IMR-90 (cell line): ENCODE data around the gene LAMC2. TPM values are rescaled to one million over a fixed set of nuclear protein-coding genes. Genes with fewer than 3 reads are reported as not detected.

Source experiments
- ATAC-seq: fragments of 200-7000 bp; cut with Tn5 transposase; 2 replicates; pipeline ENCODE4 v1.9.1; 2020; ENCODE audit warnings: low read depth, mild to moderate bottlenecking, moderate library complexity
- BruUV-seq: library from RNA; stranded (reverse); fragments of 400-500 nt; replicated peaks from 2 replicates; lab custom pipeline; 2021; lab: Mats Ljungman, UMichigan
- CTCF ChIA-PET: fragments of 300-600 bp; formaldehyde crosslinking; extraction: SDS; loops from one replicate; lab custom pipeline; 2021; ENCODE audit warnings: antibody characterized with exemption; lab: Yijun Ruan, JAX
- POLR2A ChIA-PET: fragments of 300-600 bp; sonication (Branson Sonifier 250); formaldehyde crosslinking; loops from one replicate; lab custom pipeline; 2022; ENCODE audit warnings: antibody characterized with exemption; ENCODE audit not compliant: unreplicated experiment; lab: Charles Lee
- DNase-seq: peaks from one replicate; pipeline ENCODE4 v3.0.0; 2013
- H2AFZ ChIP-seq: replicated peaks from 2 replicates; pipeline ENCODE3; 2013; ENCODE audit warnings: low read length, mild to moderate bottlenecking; ENCODE audit not compliant: poor library complexity
- H2AK5ac ChIP-seq: 2 replicates; pipeline ENCODE4 v1.6.1; 2013; ENCODE audit warnings: low read depth, low read length, inconsistent platforms
- H2AK9ac ChIP-seq: replicated peaks from 2 replicates; pipeline ENCODE3; 2013; ENCODE audit warnings: mild to moderate bottlenecking, low read depth, low read length, moderate library complexity; ENCODE audit not compliant: poor library complexity
- H2BK120ac ChIP-seq: 2 replicates; pipeline ENCODE4 v1.6.1; 2013; ENCODE audit warnings: low read depth, low read length, inconsistent platforms
- H2BK15ac ChIP-seq: 3 replicates; pipeline ENCODE4 v1.6.1; 2013; ENCODE audit warnings: low read depth, low read length, inconsistent platforms
- H2BK20ac ChIP-seq: 2 replicates; pipeline ENCODE4 v1.6.1; 2013; ENCODE audit warnings: low read depth, mild to moderate bottlenecking, inconsistent platforms, low read length, moderate library complexity
- H2BK5ac ChIP-seq: 2 replicates; pipeline ENCODE4 v1.6.1; 2013; ENCODE audit warnings: mild to moderate bottlenecking, low read depth, low read length, inconsistent platforms; ENCODE audit not compliant: poor library complexity, severe bottlenecking
- H3K14ac ChIP-seq: replicated peaks from 2 replicates; pipeline ENCODE4 v1.6.1; 2013; ENCODE audit warnings: low read depth, low read length, inconsistent platforms
- H3K18ac ChIP-seq: 2 replicates; pipeline ENCODE4 v1.6.1; 2013; ENCODE audit warnings: low read depth, low read length, control low read depth
- H3K23ac ChIP-seq: 2 replicates; pipeline ENCODE4 v1.6.1; 2013; ENCODE audit warnings: low read depth, low read length, inconsistent platforms
- H3K27ac ChIP-seq: 2 replicates; pipeline ENCODE4 v1.5.1; 2013; ENCODE audit warnings: mild to moderate bottlenecking, control low read depth, low read length; ENCODE audit not compliant: insufficient read depth
- H3K27me3 ChIP-seq: 2 replicates; pipeline ENCODE4 v1.6.1; 2013; ENCODE audit warnings: low read length; ENCODE audit not compliant: control insufficient read depth, insufficient read depth
- H3K36me3 ChIP-seq: 2 replicates; pipeline ENCODE4 v1.6.1; 2013; ENCODE audit warnings: low read length, mixed read lengths; ENCODE audit not compliant: control insufficient read depth, insufficient read depth
- H3K4ac ChIP-seq: 2 replicates; pipeline ENCODE4 v1.6.1; 2013; ENCODE audit warnings: low read depth, low read length, inconsistent platforms
- H3K4me1 ChIP-seq: 2 replicates; pipeline ENCODE4 v1.6.1; 2013; ENCODE audit warnings: low read length, mixed read lengths; ENCODE audit not compliant: control insufficient read depth, insufficient read depth
- H3K4me2 ChIP-seq: 2 replicates; pipeline ENCODE4 v1.6.1; 2013; ENCODE audit warnings: low read depth, mild to moderate bottlenecking, control low read depth, low read length, moderate library complexity
- H3K4me3 ChIP-seq: 2 replicates; pipeline ENCODE4 v1.5.1; 2013; ENCODE audit warnings: low read depth, mild to moderate bottlenecking, control low read depth, low read length, moderate library complexity; ENCODE audit not compliant: insufficient read depth
- H3K56ac ChIP-seq: 2 replicates; pipeline ENCODE4 v1.6.1; 2013; ENCODE audit warnings: low read length, inconsistent platforms; ENCODE audit not compliant: insufficient read depth; ENCODE audit errors: extremely low read depth
- H3K79me1 ChIP-seq, 2 experiments: 2 replicates each; pipeline ENCODE4 v1.6.1; 2013; ENCODE audit warnings: low read length in 2 of 2, inconsistent platforms in 1 of 2, low read depth in 1 of 2
- H3K9ac ChIP-seq: 2 replicates; pipeline ENCODE4 v1.6.1; 2013; ENCODE audit warnings: low read depth, low read length, control low read depth
- H3K9me1 ChIP-seq: 2 replicates; pipeline ENCODE4 v1.6.1; 2013; ENCODE audit warnings: low read length, inconsistent platforms; ENCODE audit not compliant: insufficient read depth
- H3K9me3 ChIP-seq: 2 replicates; pipeline ENCODE4 v1.6.1; 2013; ENCODE audit warnings: low read length; ENCODE audit not compliant: control insufficient read depth, insufficient read depth
- H4K20me1 ChIP-seq: 2 replicates; pipeline ENCODE4 v1.6.1; 2013; ENCODE audit warnings: low read length, inconsistent platforms; ENCODE audit not compliant: insufficient read depth
- H4K5ac ChIP-seq: 2 replicates; pipeline ENCODE4 v1.6.1; 2013; ENCODE audit warnings: mild to moderate bottlenecking, low read depth, low read length, control low read depth
- H4K8ac ChIP-seq, 2 experiments: 2 replicates each; pipeline ENCODE4 v1.6.1; 2013; ENCODE audit warnings: low read depth in 2 of 2, low read length in 2 of 2, control low read depth in 1 of 2, inconsistent platforms in 1 of 2
- H4K91ac ChIP-seq: 2 replicates; pipeline ENCODE4 v1.6.1; 2013; ENCODE audit warnings: low read depth, low read length, inconsistent platforms; ENCODE audit not compliant: insufficient read depth
- BHLHE40 ChIP-seq: fragments of 150-350 bp; IDR thresholded peaks from 2 replicates; pipeline ENCODE4 v1.6.1; 2016; ENCODE audit warnings: mild to moderate bottlenecking, low read depth, low read length
- CEBPB ChIP-seq: IDR thresholded peaks from 2 replicates; pipeline ENCODE4 v1.6.1; 2012; ENCODE audit warnings: low read depth, low read length, improper control_type of control experiment
- CHD1 ChIP-seq: IDR thresholded peaks from 2 replicates; pipeline ENCODE4 v1.6.1; 2012; ENCODE audit warnings: low read depth, low read length, improper control_type of control experiment
- CTCF ChIP-seq: conservative IDR thresholded peaks from 2 replicates; pipeline ENCODE4 v1.5.1; 2012; ENCODE audit warnings: mild to moderate bottlenecking, low read depth, low read length, improper control_type of control experiment
- ELK1 ChIP-seq: fragments of 150-350 bp; IDR thresholded peaks from 2 replicates; pipeline ENCODE4 v1.6.1; 2016; ENCODE audit warnings: low read depth, mild to moderate bottlenecking, low read length, moderate library complexity, borderline replicate concordance
- FOS ChIP-seq: fragments of 150-350 bp; IDR thresholded peaks from 2 replicates; pipeline ENCODE4 v1.6.1; 2016; ENCODE audit warnings: low read depth, low read length
- MAFK ChIP-seq: IDR thresholded peaks from 2 replicates; pipeline ENCODE4 v1.6.1; 2012; ENCODE audit warnings: low read depth, low read length, improper control_type of control experiment
- MAZ ChIP-seq: IDR thresholded peaks from 2 replicates; pipeline ENCODE4 v1.6.1; 2012; ENCODE audit warnings: low read depth, mild to moderate bottlenecking, low read length, improper control_type of control experiment, moderate library complexity, borderline replicate concordance
- MXI1 ChIP-seq: IDR thresholded peaks from 2 replicates; pipeline ENCODE4 v1.6.1; 2012; ENCODE audit warnings: low read depth, mild to moderate bottlenecking, low read length, moderate library complexity, borderline replicate concordance
- NFE2L2 ChIP-seq: fragments of 150-350 bp; IDR thresholded peaks from 2 replicates; pipeline ENCODE4 v1.6.1; 2016; ENCODE audit warnings: low read depth, mild to moderate bottlenecking, low read length
- POLR2A ChIP-seq: IDR thresholded peaks from 2 replicates; pipeline ENCODE4 v1.6.1; 2012; ENCODE audit warnings: mild to moderate bottlenecking, low read depth, low read length
- RAD21 ChIP-seq: IDR thresholded peaks from 2 replicates; pipeline ENCODE4 v1.6.1; 2012; ENCODE audit warnings: low read length, improper control_type of control experiment
- RCOR1 ChIP-seq: IDR thresholded peaks from 2 replicates; pipeline ENCODE4 v1.6.1; 2012; ENCODE audit warnings: mild to moderate bottlenecking, low read length, improper control_type of control experiment; ENCODE audit not compliant: insufficient replicate concordance
- RFX5 ChIP-seq: IDR thresholded peaks from 2 replicates; pipeline ENCODE4 v1.8.0; 2012; ENCODE audit warnings: low read depth, mild to moderate bottlenecking, low read length, moderate library complexity
- SMC3 ChIP-seq: fragments of 150-350 bp; IDR thresholded peaks from 2 replicates; pipeline ENCODE4 v1.6.1; 2016; ENCODE audit warnings: low read depth, mild to moderate bottlenecking, antibody characterized with exemption, low read length, moderate library complexity
- USF2 ChIP-seq: fragments of 150-350 bp; IDR thresholded peaks from 2 replicates; pipeline ENCODE4 v1.6.1; 2017; ENCODE audit warnings: mild to moderate bottlenecking, antibody characterized with exemption, low read length, low read depth
- WGBS, 2 experiments: methylation state at CpG; one replicate each; pipeline versions ENCODE4 v1.1.5 to v1.1.7; 2013; ENCODE audit warnings: missing lambda C conversion rate in 2 of 2; ENCODE audit not compliant: insufficient read length in 1 of 2; ENCODE audit errors: extremely low coverage in 2 of 2; 5-methylcytosine and 5-hydroxymethylcytosine counted together
- dilution Hi-C: fragments of 300-500 bp; cut with HindIII; formaldehyde crosslinking; loops from one replicate; pipeline ENCODE4 v1.14.3; 2018; ENCODE audit warnings: low sequenced_read_pairs; ENCODE audit not compliant: unreplicated experiment
- in situ Hi-C: fragments of 300-500 bp; cut with MboI; formaldehyde crosslinking; loops from 3 replicates; pipeline ENCODE4 v1.14.3; 2019; ENCODE audit warnings: low sequenced_read_pairs, inconsistent platforms, mixed read lengths
- intact Hi-C: fragments of 100-400 bp; cut with micrococcal nuclease; formaldehyde crosslinking; loops from 2 replicates; pipeline ENCODE4 v1.10.0; 2022
- polyA plus RNA-seq, 3 experiments: library from polyadenylated mRNA; depleted of rRNA; stranded (reverse); fragments of >200 nt; gene quantifications; 2 replicates each; pipeline ENCODE4 v1.2.3, GENCODE V29; 2012; ENCODE audit warnings: low replicate concordance in 1 of 3
- total RNA-seq: library from RNA; depleted of rRNA; stranded (reverse); fragments of >200 nt; gene quantifications from 2 replicates; pipeline ENCODE4 v1.2.3, GENCODE V29; 2012

LAMC2 gene
- total and polyA plus RNA-seq, 2 of the 4 experiments (the other 2 are of a cell fraction): 2.3 to 2.8 TPM

- DNase-seq (no peak), ATAC-seq (no peak; the same call in 1 of the 2 replicates)
- no peak overlapping the region for H3K27ac ChIP-seq
- H3K9me1 ChIP-seq: peaks cover 17% of the 10 kb centered on the region; the same call in 1 of the 2 replicates
- H3K27me3 ChIP-seq: no peaks in the 10 kb centered on the region
- H4K5ac ChIP-seq: no peak overlapping the region
- no peaks in the 10 kb centered on the region for H4K20me1 ChIP-seq
- H3K4ac ChIP-seq: peak overlapping the region; percentile 69
- ChIA-PET POLR2A (no interaction called here), CTCF (interaction anchor here (1.0 kb wide), 2 partner anchors 21 to 86 kb away, joined by 3 read pairs; no protein-coding TSS in a partner anchor)
- H3K56ac ChIP-seq: no peak overlapping the region
- no peak overlapping the region for H3K4me2 ChIP-seq
- H3K9me3 ChIP-seq: no peaks in the 10 kb centered on the region
- WGBS, 2 experiments: no CpG with 5 or more reads among the region's 1 CpG
- peak overlapping the region; percentile 74 for H2BK5ac ChIP-seq
- dilution Hi-C loops (no loop called here), intact Hi-C loops (loop anchor here (2.0 to 5.0 kb wide), 2 partner anchors 128 to 186 kb away; no protein-coding TSS in a partner anchor), in situ Hi-C loops (no loop called here)
- no peak overlapping the region; a peak in 1 of 4 replicates for H4K8ac ChIP-seq
- H3K4me3 ChIP-seq: no peak overlapping the region
- TF ChIP-seq FOS: no peak
- no peak for TF ChIP-seq RCOR1
- no peak for TF ChIP-seq ELK1
- TF ChIP-seq RFX5: no peak
- TF ChIP-seq CHD1: no peak
- no peak for TF ChIP-seq BHLHE40
- no peak for TF ChIP-seq RAD21
- TF ChIP-seq USF2: no peak
- TF ChIP-seq MXI1: no peak
- no peak for TF ChIP-seq POLR2A
- no peak for TF ChIP-seq NFE2L2
- no peak for TF ChIP-seq MAZ
- TF ChIP-seq SMC3: no peak
- no peak for TF ChIP-seq CTCF
- TF ChIP-seq MAFK: no peak
- no peak for TF ChIP-seq CEBPB
- H2AFZ ChIP-seq: no peak overlapping the region
- no peak overlapping the region for H3K23ac ChIP-seq
- H2AK9ac ChIP-seq: no peak overlapping the region
- H2AK5ac ChIP-seq: peak overlapping the region; percentile 79; the same call in 1 of the 2 replicates
- peak overlapping the region; percentile 10; the same call in 1 of the 2 replicates for H4K91ac ChIP-seq
- peaks cover 5% of the 10 kb centered on the region; the same call in 1 of the 2 replicates for H3K4me1 ChIP-seq
- H2BK15ac ChIP-seq: peak overlapping the region; percentile 66; the same call in 2 of the 3 replicates
- H2BK120ac ChIP-seq: 0 out of 2 replicates have a peak overlapping the region, but pooled peaks have one; percentile 21
- no peak overlapping the region; the same call in 1 of the 2 replicates for H3K18ac ChIP-seq
- H3K36me3 ChIP-seq: peaks cover 7% of the 10 kb centered on the region
- BruUV-seq: no TSS peak
- H3K14ac ChIP-seq: 0 out of 2 replicates have a peak overlapping the region, but pooled peaks have one; percentile 39
- H3K9ac ChIP-seq: no peak overlapping the region
- H2BK20ac ChIP-seq: no peak overlapping the region
- peaks cover 4 to 7% of the 10 kb centered on the region in 2 experiments; a peak in 2 of 4 replicates for H3K79me1 ChIP-seq
These were observed 36.8 kb upstream of the LAMC2 start for GRCh38 chr1:183149273-183149672.
